Urothelium cell line (cell line): Measurements from ENCODE around the gene SRRM5.

Experiments used
- DNase-seq: peaks from one replicate; pipeline ENCODE4 v3.0.0; 2011; ENCODE audit warnings: low spot score, mixed read lengths
- FAIRE-seq: peaks from 2 replicates; lab custom pipeline; 2011; peaks lifted over from hg19 to GRCh38; lab: Jason Lieb, UNC

SRRM5 gene

DNA sequence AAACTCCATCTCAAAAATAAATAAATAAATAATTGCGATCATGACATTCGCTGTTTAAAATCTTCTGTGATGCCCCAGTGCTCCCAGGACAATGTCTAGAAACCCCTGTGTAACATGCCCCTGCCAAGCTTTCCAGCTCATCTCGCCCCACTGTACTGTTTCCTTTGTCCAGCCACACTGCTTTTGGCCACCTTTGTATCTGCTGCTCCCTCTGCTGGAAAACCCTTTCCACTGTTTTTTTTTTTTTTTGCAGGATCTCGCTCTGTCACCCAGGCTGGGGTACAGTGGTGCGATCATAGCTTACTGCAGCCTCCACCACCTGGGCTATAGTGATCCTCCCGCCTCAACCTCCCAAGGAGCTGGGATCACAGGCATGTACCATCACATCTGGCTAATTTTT is 50.6 kb downstream of the SRRM5 start:
- DNase-seq: no peak
- no peak for FAIRE-seq

- DNase-seq (no peak), FAIRE-seq (no peak)
Measured at GRCh38 chr19:43664018-43664417, 52.1 kb downstream of the SRRM5 start.
